H1 (cell line): ENCODE data around the gene HAO2. TPM values are rescaled to one million over a fixed set of nuclear protein-coding genes. Genes with fewer than 3 reads are reported as not detected.

Experiments used
- CTCF ChIA-PET: fragments of 300-600 bp; sonication (Branson Sonifier 250); formaldehyde crosslinking; loops from one replicate; lab custom pipeline; 2021; ENCODE audit not compliant: partially characterized antibody; lab: Charles Lee
- POLR2A ChIA-PET: fragments of 300-600 bp; sonication (Branson Sonifier 250); formaldehyde crosslinking; loops from one replicate; lab custom pipeline; 2021; ENCODE audit warnings: inconsistent platforms; ENCODE audit not compliant: partially characterized antibody; lab: Charles Lee
- DNase-seq, 2 experiments: peaks; one replicate each; pipeline versions ENCODE4 v3.0.0 to v3.0.0-alpha.2; 2010 to 2022; ENCODE audit warnings: low spot score in 2 of 2, low read depth in 1 of 2, mixed read lengths in 1 of 2
- FAIRE-seq: peaks from 2 replicates; lab custom pipeline; 2011; peaks lifted over from hg19 to GRCh38; lab: Jason Lieb, UNC
- H2AFZ ChIP-seq: 2 replicates; pipeline ENCODE4 v1.8.1; 2012; ENCODE audit warnings: low read length, inconsistent platforms
- H2AK5ac ChIP-seq: 2 replicates; pipeline ENCODE4 v1.6.1; 2013; ENCODE audit warnings: low read depth, low read length
- H2BK120ac ChIP-seq: replicated peaks from 2 replicates; pipeline ENCODE3; 2013; ENCODE audit warnings: low read depth, low read length, inconsistent platforms
- H2BK12ac ChIP-seq: 2 replicates; pipeline ENCODE4 v1.6.1; 2013; ENCODE audit warnings: low read depth, low read length
- H2BK15ac ChIP-seq: 2 replicates; pipeline ENCODE4 v1.6.1; 2013; ENCODE audit warnings: low read length
- H2BK20ac ChIP-seq: 2 replicates; pipeline ENCODE4 v1.6.1; 2013; ENCODE audit warnings: low read length
- H2BK5ac ChIP-seq: 2 replicates; pipeline ENCODE4 v1.6.1; 2013; ENCODE audit warnings: low read depth, low read length
- H3K14ac ChIP-seq: 2 replicates; pipeline ENCODE4 v1.6.1; 2013; ENCODE audit warnings: inconsistent platforms; ENCODE audit not compliant: insufficient read length
- H3K18ac ChIP-seq: 2 replicates; pipeline ENCODE4 v1.6.1; 2013; ENCODE audit warnings: low read length; ENCODE audit errors: extremely low read depth
- H3K23ac ChIP-seq: 2 replicates; pipeline ENCODE4 v1.6.1; 2013; ENCODE audit warnings: inconsistent platforms; ENCODE audit not compliant: insufficient read length
- H3K23me2 ChIP-seq: 2 replicates; pipeline ENCODE4 v1.6.1; 2013; ENCODE audit warnings: low read depth, low read length
- H3K27ac ChIP-seq: 2 replicates; pipeline ENCODE4 v1.6.1; 2011; ENCODE audit warnings: low read depth, low read length, inconsistent platforms
- H3K27me3 ChIP-seq, 4 experiments: replicated peaks in 1 of 4; 1 replicate in 1 of 4; 2 replicates in 3 of 4; pipeline versions ENCODE4 v1.6.1 to v1.8.1; 2011 to 2013; ENCODE audit warnings: low read length in 3 of 4, mild to moderate bottlenecking in 3 of 4, inconsistent platforms in 2 of 4, mixed read lengths in 2 of 4, moderate library complexity in 1 of 4; ENCODE audit not compliant: control insufficient read depth in 3 of 4, insufficient read depth in 3 of 4; ENCODE audit errors: extremely low read depth in 1 of 4
- H3K36me3 ChIP-seq, 4 experiments: 2 replicates each; pipeline versions ENCODE4 v1.6.1 to v1.8.1; 2011 to 2013; ENCODE audit warnings: mild to moderate bottlenecking in 4 of 4, low read length in 3 of 4, moderate library complexity in 2 of 4, control low read depth in 1 of 4, inconsistent platforms in 1 of 4; ENCODE audit not compliant: insufficient read depth in 4 of 4, control insufficient read depth in 2 of 4
- H3K4ac ChIP-seq: replicated peaks from 2 replicates; pipeline ENCODE3; 2013; ENCODE audit warnings: low read length, low read depth, mixed read lengths, inconsistent platforms; ENCODE audit not compliant: insufficient read length
- H3K4me1 ChIP-seq, 4 experiments: replicated peaks in 1 of 4; 1 replicate in 1 of 4; 2 replicates in 3 of 4; pipeline versions ENCODE4 v1.6.1 to v1.8.1; 2011 to 2013; ENCODE audit warnings: low read length in 3 of 4, inconsistent platforms in 2 of 4, mixed read lengths in 1 of 4; ENCODE audit not compliant: insufficient read depth in 4 of 4, control insufficient read depth in 3 of 4
- H3K4me2 ChIP-seq, 2 experiments: 2 replicates each; pipeline versions ENCODE4 v1.6.1 to v1.8.1; 2011 to 2013; ENCODE audit warnings: low read depth in 2 of 2, low read length in 2 of 2, control low read depth in 1 of 2, inconsistent platforms in 1 of 2, mild to moderate bottlenecking in 1 of 2; ENCODE audit not compliant: insufficient read depth in 1 of 2
- H3K4me3 ChIP-seq, 4 experiments: fragments of 200-600, 300-600 bp in 1 of 4; sonication (generic), shearing (Covaris generic), sonication (Bioruptor Twin) in 1 of 4; 2 replicates each; pipeline versions ENCODE4 v1.5.1 to v1.8.1; 2011 to 2016; ENCODE audit warnings: low read length in 4 of 4, low read depth in 3 of 4, control low read depth in 2 of 4, inconsistent platforms in 2 of 4, mild to moderate bottlenecking in 2 of 4, mixed read lengths in 1 of 4, moderate library complexity in 1 of 4; ENCODE audit not compliant: insufficient read depth in 2 of 4; ENCODE audit errors: extremely low read depth in 1 of 4
- H3K56ac ChIP-seq: replicated peaks from 2 replicates; pipeline ENCODE3; 2013; ENCODE audit warnings: low read depth, mild to moderate bottlenecking, mixed read lengths, low read length, inconsistent platforms; ENCODE audit not compliant: insufficient read length
- H3K79me1 ChIP-seq: 2 replicates; pipeline ENCODE4 v1.6.1; 2013; ENCODE audit warnings: low read depth, low read length, control low read depth
- H3K79me2 ChIP-seq, 2 experiments: 2 replicates each; pipeline versions ENCODE4 v1.6.1 to v1.8.1; 2012 to 2013; ENCODE audit warnings: low read length in 2 of 2, mild to moderate bottlenecking in 2 of 2, inconsistent platforms in 1 of 2; ENCODE audit not compliant: insufficient read depth in 2 of 2, control insufficient read depth in 1 of 2
- H3K9ac ChIP-seq, 4 experiments: replicated peaks in 1 of 4; 1 replicate in 1 of 4; 2 replicates in 3 of 4; pipeline versions ENCODE4 v1.6.1 to v1.8.1; 2011 to 2013; ENCODE audit warnings: low read depth in 3 of 4, low read length in 3 of 4, control low read depth in 2 of 4, mild to moderate bottlenecking in 2 of 4, moderate library complexity in 2 of 4, inconsistent platforms in 1 of 4; ENCODE audit errors: extremely low read depth in 1 of 4
- H3K9me3 ChIP-seq, 2 experiments: 2 replicates each; pipeline versions ENCODE4 v1.6.1 to v1.8.1; 2012 to 2013; ENCODE audit warnings: mild to moderate bottlenecking in 2 of 2, moderate library complexity in 2 of 2, control low read depth in 1 of 2, inconsistent platforms in 1 of 2, low read depth in 1 of 2, low read length in 1 of 2, mixed read lengths in 1 of 2; ENCODE audit not compliant: insufficient read depth in 2 of 2
- H4K20me1 ChIP-seq, 2 experiments: replicated peaks in 1 of 2; 2 replicates each; pipeline versions ENCODE3 to v1.8.1; 2011 to 2013; ENCODE audit warnings: inconsistent platforms in 2 of 2, low read length in 2 of 2, mild to moderate bottlenecking in 1 of 2; ENCODE audit not compliant: insufficient read depth in 2 of 2, control insufficient read depth in 1 of 2
- H4K5ac ChIP-seq: 2 replicates; pipeline ENCODE4 v1.6.1; 2013; ENCODE audit warnings: low read length, low read depth, mixed read lengths, inconsistent platforms; ENCODE audit not compliant: insufficient read length
- H4K8ac ChIP-seq: 2 replicates; pipeline ENCODE4 v1.8.0; 2013; ENCODE audit warnings: mild to moderate bottlenecking, moderate library complexity, low read length, inconsistent platforms; ENCODE audit not compliant: insufficient read depth; ENCODE audit errors: extremely low read depth
- H4K91ac ChIP-seq: replicated peaks from 2 replicates; pipeline ENCODE3; 2013; ENCODE audit warnings: low read length, mixed read lengths, inconsistent platforms; ENCODE audit not compliant: insufficient read length
- CEBPB ChIP-seq: IDR thresholded peaks from 2 replicates; pipeline ENCODE4 v1.6.1; 2012; ENCODE audit warnings: low read depth, low read length
- CTBP2 ChIP-seq: IDR thresholded peaks from 2 replicates; pipeline ENCODE4 v1.7.0; 2011; ENCODE audit warnings: borderline replicate concordance, mild to moderate bottlenecking, moderate library complexity, mixed read lengths, low read length; ENCODE audit not compliant: insufficient read depth, insufficient read length
- HDAC6 ChIP-seq: IDR thresholded peaks from one replicate; pipeline ENCODE4 v1.7.1; 2012; ENCODE audit warnings: low read depth, mild to moderate bottlenecking, inconsistent platforms, low read length, moderate library complexity
- RFX5 ChIP-seq: IDR thresholded peaks from 2 replicates; pipeline ENCODE4 v1.6.1; 2011; ENCODE audit warnings: low read depth, low read length, improper control_type of control experiment, borderline replicate concordance
- WGBS, 2 experiments: shearing (Covaris generic) in 1 of 2; methylation state at CpG; one replicate each; pipeline versions ENCODE4 v1.1.6 to v1.1.7; 2013 to 2015; ENCODE audit warnings: low lambda C conversion rate in 2 of 2, mixed read lengths in 2 of 2, inconsistent platforms in 1 of 2, low coverage in 1 of 2, missing lambda C conversion rate in 1 of 2; ENCODE audit not compliant: insufficient replicate concordance in 2 of 2, insufficient coverage in 1 of 2, insufficient read length in 1 of 2; ENCODE audit errors: extremely low coverage in 1 of 2, missing lambda C conversion rate in 1 of 2; 5-methylcytosine and 5-hydroxymethylcytosine counted together
- polyA plus RNA-seq, 7 experiments: library from polyadenylated mRNA; depleted of rRNA in 3 of 7; stranded (reverse) in 5 of 7; unstranded in 2 of 7; fragments of >200 nt in 5 of 7; fragments of 200-250 nt in 2 of 7; gene quantifications; 1 replicate in 5 of 7; 2 replicates in 1 of 7; 4 replicates in 1 of 7; pipeline versions ENCODE4 v1.2.1 to v1.2.3, GENCODE V29; 2011 to 2013; ENCODE audit warnings: missing spikeins in 2 of 7, mixed read lengths in 2 of 7
- total RNA-seq: library from RNA; stranded (reverse); fragmentation: NEBNext Ultra II Directional; extraction: Animal tissue kit (Norgen Biotek cat#: 25700); gene quantifications from 2 replicates; pipeline ENCODE4 v1.2.1, GENCODE V29; 2021
- TF ChIP-seq, protein P1 (sequence below): IDR thresholded peaks from 2 replicates; pipeline ENCODE4 v1.6.1; 2012; ENCODE audit warnings: inconsistent platforms
- TF ChIP-seq, protein P2 (sequence below), 3 experiments: IDR thresholded peaks; 1 replicate in 2 of 3; 2 replicates in 1 of 3; pipeline versions ENCODE4 v1.5.1 to v1.6.1; 2011; ENCODE audit warnings: low read length in 3 of 3, mild to moderate bottlenecking in 3 of 3, inconsistent platforms in 2 of 3, low read depth in 1 of 3, moderate library complexity in 1 of 3; ENCODE audit not compliant: insufficient read depth in 1 of 3; ENCODE audit errors: control extremely low read depth in 1 of 3

HAO2 gene
- total and polyA plus RNA-seq, 2 of the 8 experiments (the other 6 are each of a cell fraction or from before 2014, with no cell fraction given), result not detected

DNA sequence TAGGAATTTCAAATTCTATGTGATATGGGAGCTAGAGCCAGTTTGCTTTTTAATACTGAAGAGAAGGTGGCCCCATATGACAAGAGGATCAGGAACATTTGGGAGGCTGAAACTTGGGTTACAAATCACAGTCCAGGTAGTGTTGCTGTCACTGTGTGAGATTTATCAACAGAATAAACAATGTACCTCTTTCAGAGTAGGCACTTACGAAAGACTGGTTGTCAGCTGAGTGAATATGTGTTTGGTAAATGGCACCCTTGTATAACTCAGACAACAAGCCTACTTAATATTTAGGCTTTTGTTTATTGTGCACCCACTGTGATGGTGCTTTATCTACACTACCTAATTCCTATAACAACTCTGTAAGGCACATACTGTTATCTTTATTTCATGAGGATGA lies 7.4 kb upstream of the HAO2 start:
- Histone ChIP-seq H3K18ac (no peak overlapping the region), H2AK5ac (no peak overlapping the region), H3K4me2 (no peak overlapping the region), H3K4me3 (no peak overlapping the region), H2BK20ac (no peak overlapping the region), H4K91ac (no peak overlapping the region), H3K27ac (no peak overlapping the region), H2BK15ac (no peak overlapping the region)
- WGBS, 2 experiments, result 92% methylated on average over 1 of the region's 1 CpG; no CpG with 5 or more reads in 1 of the 2 experiments
- no peak for FAIRE-seq
- TF ChIP-seq RFX5, result no peak
- TF ChIP-seq, protein P1, sequence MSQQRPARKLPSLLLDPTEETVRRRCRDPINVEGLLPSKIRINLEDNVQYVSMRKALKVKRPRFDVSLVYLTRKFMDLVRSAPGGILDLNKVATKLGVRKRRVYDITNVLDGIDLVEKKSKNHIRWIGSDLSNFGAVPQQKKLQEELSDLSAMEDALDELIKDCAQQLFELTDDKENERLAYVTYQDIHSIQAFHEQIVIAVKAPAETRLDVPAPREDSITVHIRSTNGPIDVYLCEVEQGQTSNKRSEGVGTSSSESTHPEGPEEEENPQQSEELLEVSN, result no peak
- no peak for TF ChIP-seq CEBPB
- TF ChIP-seq, protein P2, sequence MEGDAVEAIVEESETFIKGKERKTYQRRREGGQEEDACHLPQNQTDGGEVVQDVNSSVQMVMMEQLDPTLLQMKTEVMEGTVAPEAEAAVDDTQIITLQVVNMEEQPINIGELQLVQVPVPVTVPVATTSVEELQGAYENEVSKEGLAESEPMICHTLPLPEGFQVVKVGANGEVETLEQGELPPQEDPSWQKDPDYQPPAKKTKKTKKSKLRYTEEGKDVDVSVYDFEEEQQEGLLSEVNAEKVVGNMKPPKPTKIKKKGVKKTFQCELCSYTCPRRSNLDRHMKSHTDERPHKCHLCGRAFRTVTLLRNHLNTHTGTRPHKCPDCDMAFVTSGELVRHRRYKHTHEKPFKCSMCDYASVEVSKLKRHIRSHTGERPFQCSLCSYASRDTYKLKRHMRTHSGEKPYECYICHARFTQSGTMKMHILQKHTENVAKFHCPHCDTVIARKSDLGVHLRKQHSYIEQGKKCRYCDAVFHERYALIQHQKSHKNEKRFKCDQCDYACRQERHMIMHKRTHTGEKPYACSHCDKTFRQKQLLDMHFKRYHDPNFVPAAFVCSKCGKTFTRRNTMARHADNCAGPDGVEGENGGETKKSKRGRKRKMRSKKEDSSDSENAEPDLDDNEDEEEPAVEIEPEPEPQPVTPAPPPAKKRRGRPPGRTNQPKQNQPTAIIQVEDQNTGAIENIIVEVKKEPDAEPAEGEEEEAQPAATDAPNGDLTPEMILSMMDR (IDR thresholded peaks at IDR 0.05; ENCODE audit: control extremely low read depth in 1 of 3, insufficient read depth in 1 of 3, low read depth in 1 of 3, low read length in 3 of 3), result no peak
- TF ChIP-seq CTBP2, result no peak
- TF ChIP-seq HDAC6, result no peak
- TF ChIP-seq, all 59 proteins: peak for 0
- no peak for DNase-seq
- no peaks in the 10 kb centered on the region for H3K27me3 ChIP-seq
- no peak overlapping the region for H3K56ac ChIP-seq
- H3K9ac ChIP-seq, result no peak overlapping the region
- no peak overlapping the region for H3K23ac ChIP-seq
- no peaks in the 10 kb centered on the region for H3K79me1 ChIP-seq
- no peaks in the 10 kb centered on the region for H3K23me2 ChIP-seq
- H2BK120ac ChIP-seq, result no peak overlapping the region
- no peak overlapping the region for H2BK12ac ChIP-seq
- no peaks in the 10 kb centered on the region for H4K20me1 ChIP-seq
- H3K4ac ChIP-seq, result no peak overlapping the region
- H3K9me3 ChIP-seq, result no peaks in the 10 kb centered on the region
- no peak overlapping the region for H4K5ac ChIP-seq
- no peak overlapping the region for H3K14ac ChIP-seq
- H3K79me2 ChIP-seq, result no peaks in the 10 kb centered on the region
- H3K4me1 ChIP-seq, result peaks cover 0 to 2% (median under 1%) of the 10 kb centered on the region in 4 experiments; a peak in 1 of 7 replicates
- H2AFZ ChIP-seq, result no peak overlapping the region
- ChIA-PET POLR2A (no interaction called here), CTCF (interaction anchor here (0.7 to 14.2 kb wide), 5 partner anchors 9 to 76 kb away, joined by 3 to 368 read pairs (median 6); no protein-coding TSS in a partner anchor)
- no peak overlapping the region for H2BK5ac ChIP-seq
- no peak overlapping the region for H4K8ac ChIP-seq
- no peaks in the 10 kb centered on the region for H3K36me3 ChIP-seq
